Stimulated activated CD4-positive, alpha-beta T cell treated with anti-CD3 and anti-CD28 coated beads, Interleukin-15, amount 100 ng/mL, for 48 hours (primary cell): ENCODE results near the gene ENAM.

Experiments used
- DNase-seq, 2 donors: peaks; one replicate each; pipeline ENCODE4 v3.0.0-alpha.2; 2020; ENCODE audit warnings: low read depth in 2 of 2

Gene ENAM

GRCh38 chr4:70628444-70628843 lies at the start of gene ENAM:
TSS of gene ENAM (plus strand) at chr4:70628744. CDS start at chr4:70629501, 757 bp downstream.
- no peak for DNase-seq

- no peak for DNase-seq
Measured at GRCh38 chr4:70581980-70582379, 46.6 kb upstream of the ENAM start.

GRCh38 chr4:70583952-70584834 lies 44.4 kb upstream of the ENAM start:
- DNase-seq = no peak

- no peak for DNase-seq
Measured at GRCh38 chr4:70586841-70587240, 41.7 kb upstream of the ENAM start.

- DNase-seq = no peak
Measured at GRCh38 chr4:70589785-70590184, 38.8 kb upstream of the ENAM start.

- no peak for DNase-seq
Measured at GRCh38 chr4:70591955-70592582, 36.5 kb upstream of the ENAM start, which contains the start of gene AMBN. TSS of gene AMBN (plus strand) at chr4:70592256. CDS start at chr4:70592359, 103 bp downstream.

- no peak for DNase-seq
Measured at GRCh38 chr4:70594196-70594595, 34.3 kb upstream of the ENAM start.

GRCh38 chr4:70600305-70600704 lies 28.2 kb upstream of the ENAM start:
- DNase-seq = no peak

- DNase-seq = no peak
Measured at GRCh38 chr4:70600977-70601376, 27.6 kb upstream of the ENAM start.

- DNase-seq = peak; percentile 29 to 43
Measured at GRCh38 chr4:70601422-70602039, 27.0 kb upstream of the ENAM start.

GRCh38 chr4:70603856-70604255 lies 24.7 kb upstream of the ENAM start:
- DNase-seq = no peak

GRCh38 chr4:70606459-70606858 lies 22.1 kb upstream of the ENAM start:
- DNase-seq = no peak

GRCh38 chr4:70607334-70607853 lies 21.1 kb upstream of the ENAM start:
- DNase-seq = no peak

GRCh38 chr4:70608324-70608723 lies 20.2 kb upstream of the ENAM start:
- no peak for DNase-seq

GRCh38 chr4:70613306-70614183 lies 15.0 kb upstream of the ENAM start:
- DNase-seq = no peak

- no peak for DNase-seq
Measured at GRCh38 chr4:70614184-70614555, 14.4 kb upstream of the ENAM start.

GRCh38 chr4:70619288-70619687 lies 9.3 kb upstream of the ENAM start:
- DNase-seq = no peak

- DNase-seq = no peak
Measured at GRCh38 chr4:70619778-70620177, 8.8 kb upstream of the ENAM start.

GRCh38 chr4:70623323-70623722 lies 5.2 kb upstream of the ENAM start:
- no peak for DNase-seq

- DNase-seq = no peak
Measured at GRCh38 chr4:70624226-70624793, 4.2 kb upstream of the ENAM start.

- DNase-seq = no peak
Measured at GRCh38 chr4:70627620-70628019, 924 bp upstream of the ENAM start.
